Smooth muscle cell (in vitro differentiated cells): ENCODE results near the gene EXOC4. TPM values are rescaled to one million over a fixed set of nuclear protein-coding genes. Genes with fewer than 3 reads are reported as not detected.

Source experiments
- DNase-seq: peaks from one replicate; lab custom pipeline; 2025; ENCODE audit not compliant: unreplicated experiment; lab: John Stamatoyannopoulos, UW
- H2AFZ ChIP-seq: fragments of 200-600 bp; sonication (generic); 2 replicates; pipeline ENCODE4 v1.6.0; 2016; ENCODE audit warnings: antibody characterized with exemption, low read depth, mild to moderate bottlenecking
- H3F3A ChIP-seq: fragments of 200-600 bp; sonication (generic); 2 replicates; pipeline ENCODE4 v1.6.0; 2017; ENCODE audit warnings: antibody characterized with exemption, low read depth
- H3K27ac ChIP-seq: fragments of 200-600 bp; sonication (generic); 2 replicates; pipeline ENCODE4 v1.5.1; 2016; ENCODE audit warnings: low read depth, mild to moderate bottlenecking
- H3K27me3 ChIP-seq: fragments of 200-600 bp; sonication (generic); 2 replicates; pipeline ENCODE4 v1.6.1; 2016; ENCODE audit warnings: low read depth, mild to moderate bottlenecking
- H3K36me3 ChIP-seq: fragments of 200-600 bp; sonication (generic); 2 replicates; pipeline ENCODE4 v1.5.1; 2016; ENCODE audit warnings: low read depth
- H3K4me1 ChIP-seq: fragments of 200-600 bp; sonication (generic); 2 replicates; pipeline ENCODE4 v1.5.1; 2016; ENCODE audit warnings: low read depth
- H3K4me2 ChIP-seq: fragments of 200-600 bp; sonication (generic); 2 replicates; pipeline ENCODE4 v1.6.0; 2016; ENCODE audit warnings: mild to moderate bottlenecking
- H3K4me3 ChIP-seq: fragments of 200-600 bp; sonication (generic); 2 replicates; pipeline ENCODE4 v1.5.1; 2016; ENCODE audit warnings: mild to moderate bottlenecking
- H3K79me2 ChIP-seq: fragments of 200-600 bp; sonication (generic); 2 replicates; pipeline ENCODE4 v1.6.0; 2016; ENCODE audit warnings: low read depth, mild to moderate bottlenecking
- H3K9ac ChIP-seq: fragments of 200-600 bp; sonication (generic); 2 replicates; pipeline ENCODE4 v1.6.0; 2016; ENCODE audit warnings: low read depth
- H3K9me3 ChIP-seq: fragments of 200-600 bp; sonication (generic); replicated peaks from 2 replicates; pipeline ENCODE4 v1.5.1; 2016; ENCODE audit warnings: low read depth
- H4K20me1 ChIP-seq: fragments of 200-600 bp; sonication (generic); 2 replicates; pipeline ENCODE4 v1.6.0; 2016; ENCODE audit warnings: low read depth
- CTCF ChIP-seq: fragments of 200-600 bp; sonication (generic); IDR thresholded peaks from 2 replicates; pipeline ENCODE4 v1.5.1; 2017; ENCODE audit warnings: borderline replicate concordance, mild to moderate bottlenecking, antibody characterized with exemption; ENCODE audit not compliant: insufficient read depth, poor library complexity, severe bottlenecking
- WGBS: methylation state at CpG from one replicate; pipeline ENCODE4 v1.1.7; 2016; ENCODE audit warnings: low lambda C conversion rate; 5-methylcytosine and 5-hydroxymethylcytosine counted together
- polyA plus RNA-seq: library from polyadenylated mRNA; unstranded; fragments of >200 nt; fragmentation: Nextera tagmentation; extraction: Ambion mirVana; gene quantifications from 2 replicates; pipeline ENCODE4 v1.2.1, GENCODE V29; 2016
- total RNA-seq: library from RNA; depleted of rRNA; stranded (reverse); fragments of >200 nt; gene quantifications from 2 replicates; pipeline ENCODE4 v1.2.3, GENCODE V29; 2014

The EXOC4 gene
- total and polyA plus RNA-seq, 2 experiments from 2014 or later, result 21.5 to 47.1 TPM

GRCh38 chr7:134078991-134079390 is 826.1 kb downstream of the EXOC4 start:
- Histone ChIP-seq H3K4me1 (no peaks in the 10 kb centered on the region), H3K9ac (no peak overlapping the region), H2AFZ (no peak overlapping the region), H3K4me2 (no peak overlapping the region), H3K27me3 (no peaks in the 10 kb centered on the region), H3K4me3 (no peak overlapping the region), H3K79me2 (no peaks in the 10 kb centered on the region), H3K27ac (no peak overlapping the region), H3K9me3 (no peaks in the 10 kb centered on the region), H3K36me3 (no peaks in the 10 kb centered on the region), H3F3A (no peaks in the 10 kb centered on the region), H4K20me1 (no peaks in the 10 kb centered on the region)
- no peak for TF ChIP-seq CTCF
- 76% methylated on average over 2 of the region's 2 CpGs for WGBS
- DNase-seq, result no peak

GRCh38 chr7:134081695-134082094 is 828.8 kb downstream of the EXOC4 start:
- WGBS, result 100% methylated on average over 1 of the region's 1 CpG
- no peak for TF ChIP-seq CTCF
- no peaks in the 10 kb centered on the region for H3K36me3 ChIP-seq
- H3K27ac ChIP-seq, result no peak overlapping the region
- no peak overlapping the region for H2AFZ ChIP-seq
- no peaks in the 10 kb centered on the region for H3K9me3 ChIP-seq
- no peak overlapping the region for H3K4me3 ChIP-seq
- no peak for DNase-seq
- no peaks in the 10 kb centered on the region for H3K4me1 ChIP-seq
- no peak overlapping the region for H3K9ac ChIP-seq
- no peak overlapping the region for H3K4me2 ChIP-seq
- no peaks in the 10 kb centered on the region for H3F3A ChIP-seq
- no peaks in the 10 kb centered on the region for H3K79me2 ChIP-seq
- no peaks in the 10 kb centered on the region for H3K27me3 ChIP-seq
- no peaks in the 10 kb centered on the region for H4K20me1 ChIP-seq

GRCh38 chr7:134083766-134084487 is 831.0 kb downstream of the EXOC4 start:
- 55% methylated on average over 3 of the region's 3 CpGs for WGBS
- H3K27ac ChIP-seq, result no peak overlapping the region
- H3F3A ChIP-seq, result no peaks in the 10 kb centered on the region
- H3K9ac ChIP-seq, result no peak overlapping the region
- no peak overlapping the region for H3K4me2 ChIP-seq
- no peaks in the 10 kb centered on the region for H4K20me1 ChIP-seq
- DNase-seq, result no peak
- TF ChIP-seq CTCF, result no peak
- H3K27me3 ChIP-seq, result no peaks in the 10 kb centered on the region
- no peaks in the 10 kb centered on the region for H3K9me3 ChIP-seq
- no peaks in the 10 kb centered on the region for H3K36me3 ChIP-seq
- no peaks in the 10 kb centered on the region for H3K79me2 ChIP-seq
- no peak overlapping the region for H3K4me3 ChIP-seq
- no peaks in the 10 kb centered on the region for H3K4me1 ChIP-seq
- H2AFZ ChIP-seq, result no peak overlapping the region
